Kasumi-1 (cell line): ENCODE measurements around the gene FANCC.

ENCODE experiments used
- DNase-seq, 2 experiments: peaks; one replicate each; lab custom pipeline; 2025; lab: John Stamatoyannopoulos, UW

FANCC gene, protein sequence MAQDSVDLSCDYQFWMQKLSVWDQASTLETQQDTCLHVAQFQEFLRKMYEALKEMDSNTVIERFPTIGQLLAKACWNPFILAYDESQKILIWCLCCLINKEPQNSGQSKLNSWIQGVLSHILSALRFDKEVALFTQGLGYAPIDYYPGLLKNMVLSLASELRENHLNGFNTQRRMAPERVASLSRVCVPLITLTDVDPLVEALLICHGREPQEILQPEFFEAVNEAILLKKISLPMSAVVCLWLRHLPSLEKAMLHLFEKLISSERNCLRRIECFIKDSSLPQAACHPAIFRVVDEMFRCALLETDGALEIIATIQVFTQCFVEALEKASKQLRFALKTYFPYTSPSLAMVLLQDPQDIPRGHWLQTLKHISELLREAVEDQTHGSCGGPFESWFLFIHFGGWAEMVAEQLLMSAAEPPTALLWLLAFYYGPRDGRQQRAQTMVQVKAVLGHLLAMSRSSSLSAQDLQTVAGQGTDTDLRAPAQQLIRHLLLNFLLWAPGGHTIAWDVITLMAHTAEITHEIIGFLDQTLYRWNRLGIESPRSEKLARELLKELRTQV

DNA sequence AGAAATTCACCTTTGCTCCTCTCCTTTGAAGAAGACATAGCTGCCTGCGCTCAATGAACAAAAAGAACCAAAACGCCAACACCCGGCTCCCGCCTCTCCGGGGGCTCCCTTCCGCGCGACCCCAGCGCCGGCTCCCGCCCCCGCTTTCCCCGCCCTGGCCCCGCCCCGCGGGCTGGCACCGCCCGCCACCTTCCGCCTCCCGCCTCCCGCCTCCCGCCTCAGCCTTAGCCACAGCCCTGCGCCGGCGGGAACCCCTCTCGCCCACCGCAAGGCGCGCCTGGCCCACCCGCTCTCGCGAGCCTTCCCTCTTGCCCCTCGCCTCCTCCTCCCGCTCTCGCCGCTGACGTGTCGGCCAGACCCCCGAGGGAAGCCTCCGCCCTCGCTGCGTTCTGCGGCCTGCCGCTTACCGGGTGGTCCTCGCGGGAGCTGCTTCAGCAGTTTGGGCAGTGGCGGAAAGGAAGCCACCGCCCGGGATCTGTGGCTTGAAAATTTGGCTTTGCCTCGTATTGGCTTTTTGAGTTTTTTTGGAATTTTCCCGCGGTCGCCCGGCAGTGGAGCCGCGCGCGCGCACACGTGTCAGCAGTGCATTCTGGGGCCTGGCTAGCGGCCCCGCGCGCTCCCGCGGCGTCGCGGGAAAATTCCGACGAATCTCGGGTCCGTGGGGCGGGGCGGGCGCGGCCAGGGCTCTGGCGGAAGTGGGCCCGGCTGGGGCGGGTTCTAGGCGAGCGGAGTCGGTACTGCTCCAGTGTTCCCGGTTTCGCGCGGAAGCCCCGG lies at the start of gene FANCC:
TSS of gene FANCC (minus strand) at position 591 of the 774 bp plus-strand sequence. CDS start 68,418 bp downstream, outside the sequence.
- peak; percentile 63 to 66 for DNase-seq

DNA sequence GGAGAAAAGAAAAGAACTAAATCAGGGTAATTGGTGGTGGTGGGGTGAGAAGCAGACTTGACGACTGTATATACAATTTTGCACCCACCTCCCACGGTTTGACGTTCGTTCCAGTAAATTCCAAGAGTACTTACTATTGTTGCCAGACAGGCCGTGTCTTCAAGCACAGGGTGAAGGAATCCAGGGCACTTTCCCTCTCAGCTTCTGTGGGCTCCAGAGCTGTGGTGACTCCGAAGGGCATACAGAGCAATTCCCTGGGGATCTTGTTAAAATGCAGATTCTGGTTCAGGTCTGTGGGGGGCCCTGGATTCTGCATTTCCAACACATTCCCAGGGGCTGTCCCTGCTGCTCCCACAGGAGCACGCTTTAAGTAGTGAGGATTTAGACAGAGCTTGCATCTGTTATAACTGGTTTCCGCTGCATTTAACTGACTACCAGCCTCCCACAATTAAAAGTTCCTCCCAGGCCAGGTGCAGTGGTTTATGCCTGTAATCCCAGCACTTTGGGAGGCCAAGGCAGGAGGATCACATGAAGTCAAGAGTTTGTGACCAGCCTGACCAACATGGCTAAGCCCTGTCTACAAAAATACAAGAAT lies 49.3 kb upstream of the FANCC start:
- no peak for DNase-seq

DNA sequence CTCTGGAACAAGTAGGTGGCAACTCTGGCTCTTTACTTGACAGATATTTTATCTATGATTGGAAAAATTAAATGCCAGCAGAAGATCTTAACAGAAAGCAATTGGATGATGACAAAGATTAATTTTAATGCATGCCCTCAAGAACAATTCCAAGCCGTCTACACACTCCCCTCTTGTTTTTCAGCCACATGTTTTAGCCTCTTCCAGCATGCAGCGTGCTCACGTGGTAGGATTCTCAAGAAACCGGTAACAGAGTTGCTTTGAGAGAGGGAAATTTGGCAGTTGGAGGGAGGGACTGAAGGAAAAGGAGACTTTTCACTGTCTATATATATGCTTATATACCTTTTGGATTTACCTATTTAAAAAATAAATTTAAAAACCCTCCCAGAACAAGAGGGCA lies 48.3 kb upstream of the FANCC start:
- DNase-seq: no peak

DNA sequence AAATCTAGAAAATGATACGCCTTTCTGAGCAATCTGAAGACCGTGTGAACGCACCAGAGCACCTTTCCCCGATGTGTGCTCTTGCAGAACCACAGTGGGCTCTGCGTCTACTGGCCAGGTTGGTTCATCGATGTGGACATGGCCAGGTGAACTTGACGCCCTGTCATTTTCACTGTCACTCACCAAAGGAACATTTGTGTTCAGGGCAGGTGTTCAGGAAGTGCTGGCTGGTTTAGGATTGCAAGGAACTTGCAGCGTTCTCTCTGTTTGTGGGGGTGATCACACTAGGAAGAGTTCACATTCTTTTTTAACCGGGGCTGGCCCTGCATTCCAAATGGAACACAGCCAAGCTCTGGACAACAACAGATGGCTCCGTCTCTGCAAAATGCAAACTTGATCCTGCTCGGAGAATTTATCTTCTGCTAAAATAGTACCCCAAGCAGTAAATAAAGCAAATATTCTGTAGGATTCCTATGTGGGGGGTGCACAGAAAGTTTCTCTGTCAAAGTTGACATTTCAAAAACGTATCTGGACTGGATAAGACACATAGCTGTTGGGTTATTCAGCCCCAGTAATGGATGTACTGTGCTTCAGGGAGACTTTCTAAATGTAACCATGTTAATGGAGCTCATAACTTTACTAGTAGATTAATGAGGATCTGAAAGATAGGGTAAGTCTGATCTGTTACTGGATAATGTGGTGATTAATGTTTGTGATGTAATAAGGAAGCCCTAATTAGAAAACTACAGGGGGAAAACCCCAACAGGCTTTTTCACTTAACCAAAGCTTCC lies 45.7 kb upstream of the FANCC start:
- DNase-seq: no peak

DNA sequence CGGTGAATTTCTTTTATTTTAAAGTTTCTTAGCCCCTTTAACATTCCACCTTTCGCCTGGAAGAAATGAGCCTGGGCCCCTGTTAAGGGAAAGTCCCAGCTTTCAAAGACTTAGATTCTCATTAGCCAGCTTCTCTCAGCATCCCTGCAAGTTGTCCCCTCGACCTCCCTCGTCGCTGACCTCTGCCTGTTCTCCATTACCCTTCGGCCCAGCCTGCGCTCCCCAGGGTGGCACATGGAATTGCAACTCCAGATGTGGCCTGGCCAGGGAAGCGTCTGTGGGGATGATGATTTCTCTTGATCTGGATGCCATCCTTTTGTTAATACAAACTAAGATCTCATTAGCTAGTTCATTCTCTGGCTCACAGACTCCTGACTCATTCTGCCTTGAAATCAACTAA lies 43.4 kb upstream of the FANCC start:
- no peak for DNase-seq

DNA sequence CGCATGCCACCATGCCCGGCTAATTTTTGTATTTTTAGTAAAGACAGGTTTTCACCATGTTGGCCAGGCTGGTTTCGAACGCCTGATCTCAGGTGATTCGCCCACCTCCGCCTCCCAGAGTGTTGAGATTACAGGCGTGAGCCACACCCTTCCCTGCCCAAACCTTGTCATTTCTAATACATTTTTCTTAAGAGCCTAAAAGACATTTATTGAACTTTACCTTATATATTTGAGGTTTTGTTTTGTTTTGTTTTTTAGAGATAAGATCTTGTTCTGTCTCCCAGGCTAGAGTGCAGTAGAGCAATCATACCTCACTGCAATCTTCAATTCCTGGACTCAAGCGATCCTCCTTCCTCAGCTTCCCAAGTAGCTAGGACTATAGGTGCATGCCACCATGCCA lies 39.8 kb upstream of the FANCC start:
- DNase-seq: no peak

DNA sequence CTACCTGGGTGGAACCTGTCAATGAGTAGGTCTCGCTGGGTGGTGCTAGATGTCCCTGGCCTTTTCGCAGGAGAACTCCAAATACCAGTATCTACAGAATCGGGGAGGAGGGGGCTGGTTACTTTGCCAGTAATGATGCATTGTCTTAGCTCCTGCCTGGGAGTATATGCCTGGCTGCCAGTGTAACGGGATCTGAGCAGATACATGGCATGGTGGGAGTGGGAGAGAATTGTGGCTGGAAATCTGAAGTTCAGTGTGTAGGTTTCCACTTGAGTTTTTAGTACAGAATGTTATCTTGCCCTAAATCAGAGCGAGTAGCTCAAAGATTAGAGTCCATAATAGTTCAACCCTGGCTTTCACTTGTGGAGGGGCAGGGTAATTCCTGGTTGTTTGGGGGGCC lies 38.0 kb upstream of the FANCC start:
- DNase-seq: no peak

DNA sequence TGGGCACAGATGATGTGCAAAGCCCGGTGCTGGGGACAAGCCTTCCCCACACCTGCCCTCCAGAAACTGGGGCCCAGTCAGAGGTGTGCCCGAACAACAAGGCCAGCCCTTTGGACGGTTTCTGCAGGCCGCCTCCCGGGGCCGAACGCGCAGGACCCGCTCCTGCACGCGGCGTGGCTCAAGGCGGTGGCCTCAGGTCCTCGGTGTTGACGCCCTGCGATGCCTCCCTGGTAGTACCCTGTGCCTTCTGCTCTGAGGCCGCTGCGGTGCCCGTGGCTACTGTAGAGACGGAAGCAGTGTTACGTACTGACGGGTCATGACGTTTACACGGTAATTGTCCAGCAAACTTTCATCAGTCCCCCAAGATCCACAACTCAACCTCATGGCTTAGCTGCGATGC lies 33.5 kb upstream of the FANCC start:
- DNase-seq: no peak

DNA sequence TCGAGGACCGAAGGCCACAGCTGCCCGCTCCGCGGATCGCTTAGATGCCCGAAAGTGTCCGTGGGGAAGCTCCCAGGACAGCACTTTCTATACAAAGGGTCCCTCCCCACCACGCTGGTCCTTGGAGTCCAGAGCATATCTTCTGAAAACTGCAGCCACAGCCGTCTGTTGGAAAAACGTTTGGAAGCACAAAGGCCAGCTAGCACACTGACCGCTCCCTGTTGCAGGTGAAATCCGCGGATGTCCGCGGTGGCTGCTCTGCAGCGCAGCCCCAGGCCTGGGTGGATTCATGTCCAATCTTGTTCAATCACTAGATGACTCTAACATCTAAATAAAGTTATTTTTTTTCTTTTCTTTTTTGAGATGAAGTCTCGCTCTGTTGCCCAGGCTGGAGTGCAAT lies 32.8 kb upstream of the FANCC start:
- no peak for DNase-seq

DNA sequence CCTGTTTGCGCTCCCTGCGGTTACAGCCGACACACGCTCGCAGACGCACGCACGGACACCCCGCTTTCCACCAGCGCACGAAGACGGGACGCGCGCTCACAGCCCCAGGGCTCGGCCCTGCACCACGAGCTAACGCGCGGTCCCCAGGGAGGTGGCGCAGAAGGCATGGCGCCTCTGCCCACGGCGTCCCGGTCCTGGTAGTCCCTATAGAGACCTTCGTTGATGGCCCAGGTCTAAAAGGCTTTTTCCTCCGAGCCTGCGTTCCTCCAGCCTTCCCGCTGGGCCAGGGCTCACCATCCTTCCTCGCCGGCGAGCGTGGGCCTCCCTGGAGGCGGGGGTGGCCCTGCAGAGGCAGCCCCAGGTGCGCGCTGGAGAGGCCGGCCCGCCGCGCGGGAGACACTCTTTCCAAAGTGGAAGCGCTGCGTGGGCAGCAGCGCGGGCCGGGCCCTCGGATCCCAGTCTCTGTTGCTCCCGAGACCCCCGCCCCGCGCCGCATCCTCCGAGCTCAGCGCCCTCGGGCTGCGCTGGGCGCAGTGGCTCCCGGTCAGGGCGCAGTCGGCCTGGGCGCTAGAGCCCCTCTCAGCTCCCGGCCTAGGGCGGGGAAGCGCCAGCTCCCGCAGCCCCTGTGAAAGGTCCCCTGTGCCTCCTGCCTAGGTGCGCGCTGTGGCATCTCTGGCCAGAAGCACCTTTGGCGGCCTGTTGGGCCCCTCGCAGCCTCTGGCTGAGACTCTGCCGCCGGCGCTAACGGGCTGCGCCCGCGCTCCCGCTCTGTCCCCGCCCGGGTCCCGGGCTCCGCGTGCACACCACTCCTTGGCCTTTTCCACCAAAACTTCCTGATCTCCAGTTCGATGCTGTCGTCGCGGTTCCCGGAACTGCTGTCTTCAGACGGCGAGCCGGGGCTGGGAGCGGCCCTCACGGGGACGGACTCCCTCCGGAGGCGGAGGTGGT lies 31.9 kb upstream of the FANCC start:
- DNase-seq: no peak

DNA sequence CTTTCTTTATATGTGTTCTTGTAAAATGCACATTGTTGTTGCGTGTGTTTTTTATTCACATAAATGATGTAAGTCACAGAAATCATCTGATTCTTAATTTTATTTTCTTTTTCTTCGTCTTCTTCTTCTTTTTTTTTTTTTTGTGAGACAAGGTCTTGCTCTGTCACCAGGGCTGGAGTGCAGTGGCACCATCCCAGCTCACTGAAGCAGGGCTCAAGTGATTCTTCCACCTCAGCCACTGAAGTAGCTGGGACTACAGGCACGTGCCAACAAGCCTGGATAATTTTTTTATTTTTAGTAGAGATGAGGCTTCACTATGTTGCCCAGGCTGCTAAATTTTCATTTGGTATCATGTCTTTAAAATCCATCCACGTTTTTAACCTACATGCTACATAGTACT lies 28.5 kb upstream of the FANCC start:
- no peak for DNase-seq

DNA sequence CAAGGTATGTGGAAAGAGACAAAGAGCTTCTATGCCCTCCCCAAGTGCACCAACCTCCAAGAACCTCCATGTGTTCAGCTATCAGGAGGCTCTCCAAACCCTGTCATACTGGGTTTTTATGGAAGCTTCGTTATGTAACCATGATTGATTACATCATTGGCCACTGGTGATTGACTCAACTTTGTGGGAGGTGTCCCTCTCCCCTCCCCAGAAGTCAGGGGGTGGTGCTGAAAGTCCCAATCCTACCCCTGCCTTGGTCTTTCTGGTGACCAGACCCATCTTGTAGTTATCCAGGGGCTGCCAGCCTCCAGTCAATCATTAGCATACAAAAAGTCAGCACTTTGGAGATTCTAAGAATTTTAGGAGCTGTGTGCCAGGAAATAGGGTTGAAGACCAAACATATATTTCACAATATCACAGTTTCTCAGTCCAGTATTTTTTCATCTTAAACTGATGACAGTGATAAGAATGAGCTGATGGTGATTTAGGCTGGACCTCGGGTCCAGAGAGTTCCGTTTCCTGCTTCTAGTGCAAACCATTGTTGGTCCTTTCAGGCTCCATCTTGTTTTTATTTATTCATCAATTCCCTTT lies 27.3 kb upstream of the FANCC start:
- no peak for DNase-seq

DNA sequence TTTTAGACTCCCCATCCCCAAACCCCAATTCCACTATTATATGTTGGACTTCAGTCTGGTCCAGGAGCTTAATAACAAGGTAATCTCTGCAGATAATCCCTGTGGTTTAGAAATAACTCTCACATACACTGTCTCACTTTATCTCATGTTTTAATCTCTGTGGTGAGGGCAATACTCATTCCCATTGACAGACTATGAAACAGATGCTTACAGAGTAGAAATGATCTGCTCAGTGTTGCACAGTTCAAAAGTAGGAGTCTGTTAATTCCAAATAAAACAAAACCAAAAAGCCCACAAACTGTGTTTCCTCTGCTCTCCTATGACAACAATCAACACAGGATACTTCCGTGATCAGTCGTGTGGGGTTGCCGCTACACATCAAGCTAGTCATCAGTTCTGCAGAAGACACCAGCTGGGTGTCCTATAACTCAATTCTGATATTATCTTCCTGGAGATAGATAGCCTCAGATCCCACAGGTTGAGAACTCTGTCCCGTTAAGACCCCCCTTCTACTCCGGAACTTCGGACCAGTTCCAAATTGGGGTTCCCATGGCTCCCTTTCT lies 26.3 kb upstream of the FANCC start:
- no peak for DNase-seq

DNA sequence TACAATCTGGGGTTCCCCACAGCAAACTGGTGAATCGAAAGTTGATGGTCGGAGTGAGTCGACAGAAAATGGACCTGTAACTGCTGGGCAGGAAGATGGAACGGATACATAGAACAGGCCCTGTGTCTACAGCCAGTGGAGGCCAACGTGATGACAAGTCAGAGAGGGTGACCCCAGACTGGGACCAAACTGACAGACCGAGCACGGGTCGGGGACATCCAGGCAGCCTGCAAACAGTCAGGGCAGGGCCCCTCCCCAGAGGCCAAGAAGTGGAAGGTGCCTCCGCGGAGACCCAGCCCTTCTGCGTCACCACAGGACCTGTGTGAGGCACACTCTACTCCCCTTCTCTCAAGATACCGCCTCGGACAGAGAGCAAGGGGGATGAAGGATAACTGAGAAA lies 25.1 kb upstream of the FANCC start:
- DNase-seq: no peak

DNA sequence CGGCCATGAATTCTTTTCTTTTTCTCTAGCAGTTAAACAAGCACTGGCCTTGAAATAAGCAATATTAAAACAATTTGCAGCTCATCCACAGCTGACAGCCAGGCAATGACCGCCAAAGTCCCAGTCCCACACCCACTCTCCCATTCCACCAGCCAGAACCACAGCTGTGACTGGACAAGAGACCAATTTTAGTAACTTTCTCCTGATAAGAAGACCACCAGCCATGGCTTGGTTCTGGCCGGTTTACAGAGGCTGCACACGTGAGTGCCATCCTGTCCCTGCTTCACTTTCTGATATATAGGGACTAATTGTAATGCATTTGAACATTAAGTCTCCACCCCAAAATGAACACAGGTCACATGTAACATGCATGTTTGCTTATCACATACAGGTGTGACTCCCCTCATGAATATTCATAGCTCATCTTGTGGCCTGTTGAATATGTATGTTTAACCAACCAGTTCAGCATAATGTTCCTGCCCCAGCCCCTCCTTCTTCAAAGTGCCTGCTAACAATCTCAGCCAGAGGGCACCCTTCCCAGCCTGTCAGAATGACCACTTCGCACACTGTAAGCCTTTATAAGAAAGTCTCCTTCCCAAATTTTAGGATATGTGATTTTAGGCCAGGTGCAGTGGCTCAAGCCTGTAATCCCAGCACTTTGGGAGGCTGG lies 23.9 kb upstream of the FANCC start:
- DNase-seq: no peak

DNA sequence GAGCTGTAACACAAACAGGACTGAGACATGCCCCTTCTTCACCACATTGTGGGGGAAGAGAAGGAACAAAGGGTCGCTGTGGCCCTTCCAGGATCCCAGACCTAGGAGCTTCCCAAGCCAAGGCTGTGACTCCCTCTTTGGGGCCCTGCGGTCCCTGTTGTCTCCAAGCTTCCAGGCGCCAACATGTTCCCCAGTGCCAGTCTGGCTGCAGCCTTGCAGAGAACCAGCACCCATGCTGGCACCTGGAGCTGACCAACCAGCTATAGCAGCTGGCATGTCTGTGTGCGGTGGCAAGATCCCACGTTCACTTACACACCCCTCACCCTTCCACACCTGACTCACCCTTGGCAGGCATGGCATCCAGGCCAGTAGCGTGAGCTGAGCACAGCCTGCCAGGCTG lies 20.7 kb upstream of the FANCC start:
- DNase-seq: no peak

DNA sequence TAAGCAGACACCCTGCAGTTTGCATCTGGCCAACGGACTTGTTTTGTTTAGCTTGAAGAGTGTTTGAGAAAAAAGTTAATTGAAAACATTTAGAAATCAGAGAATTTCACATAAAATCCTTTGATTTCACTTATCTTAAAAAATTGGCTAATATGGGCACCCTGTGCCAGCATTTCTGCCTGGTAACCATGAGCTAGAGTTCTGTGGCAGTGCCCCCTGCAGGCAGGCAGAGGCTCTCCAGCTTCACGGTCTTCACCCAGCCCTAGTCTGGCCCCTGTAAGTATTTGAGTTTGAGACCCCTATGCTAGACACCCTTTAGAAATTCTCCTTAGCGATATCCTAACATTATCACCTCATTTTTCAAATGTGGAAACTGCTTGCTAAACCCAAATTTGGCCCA lies 18.8 kb upstream of the FANCC start:
- DNase-seq: peak in 1 of 2 experiments; percentile 9

DNA sequence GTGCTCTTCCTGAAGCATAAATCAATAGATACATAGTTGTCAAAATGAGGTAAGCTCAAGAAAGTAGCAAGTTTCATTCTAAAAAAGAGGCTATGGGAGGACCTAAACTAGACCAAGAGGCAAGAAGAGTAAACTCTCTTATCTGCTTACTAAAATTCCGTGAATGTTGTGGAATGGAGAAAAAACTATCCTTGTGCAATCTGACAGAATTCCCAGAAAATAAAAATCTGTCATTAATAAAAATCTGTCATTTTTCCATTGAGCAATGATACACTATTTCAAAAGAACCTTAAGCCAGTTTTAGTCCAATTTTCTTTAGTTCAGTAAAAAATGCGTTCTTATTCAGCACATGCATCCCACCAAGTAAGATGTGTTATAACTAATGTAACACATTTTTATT lies 15.9 kb upstream of the FANCC start:
- DNase-seq: no peak

DNA sequence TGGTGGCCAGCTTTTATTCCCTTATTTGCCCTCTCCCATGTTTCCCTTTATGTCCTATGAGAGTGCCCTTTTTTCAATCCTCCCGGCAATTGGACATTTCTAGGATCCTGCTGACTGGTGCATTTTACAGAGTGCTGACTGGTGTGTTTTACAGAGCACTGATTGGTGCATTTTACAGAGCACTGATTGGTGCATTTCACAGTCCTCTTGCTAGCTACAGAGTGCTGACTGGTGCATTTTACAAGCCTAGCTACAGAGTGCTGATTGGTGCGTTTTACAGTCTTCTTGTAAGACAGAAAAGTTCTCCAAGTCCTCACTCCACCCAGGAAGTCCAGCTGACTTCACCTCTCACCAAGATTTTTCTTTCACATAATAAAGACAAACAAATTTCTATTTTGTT lies 15.4 kb upstream of the FANCC start:
- no peak for DNase-seq
